Activated CD8-positive, alpha-beta memory T cell treated with anti-CD3 and anti-CD28 coated beads for 36 hours (primary cell): ENCODE results near the gene ANP32B. TPM values are rescaled to one million over a fixed set of nuclear protein-coding genes. Genes with fewer than 3 reads are reported as not detected.

Experiments
- total RNA-seq, 2 experiments: library from RNA; stranded (reverse); gene quantifications; one replicate each; pipeline ENCODE4 v1.2.3, GENCODE V29; 2021

ANP32B gene
- total RNA-seq, 2 experiments from 2014 or later, result 344 to 345 TPM

Other genes starting within 250 kb of the ANP32B start
- gene FOXE1, start 130.1 kb upstream of the ANP32B start, total RNA-seq, result not detected
- 10 to 100 TPM; 13.1 to 14.1 TPM for gene TRMO, start 60.8 kb upstream of the ANP32B start, total RNA-seq
- under 1 TPM; 0.55 to 0.70 TPM for gene HEMGN, start 45.2 kb upstream of the ANP32B start, total RNA-seq
- 10 to 100 TPM; 38.3 to 40.2 TPM for gene NANS, start 73.4 kb downstream of the ANP32B start, total RNA-seq
- gene TRIM14, start 135.9 kb downstream of the ANP32B start, total RNA-seq, result 10 to 100 TPM; 44.6 to 45.1 TPM
- 1 to 10 TPM; 6.0 to 6.5 TPM for gene CORO2A, start 209.3 kb downstream of the ANP32B start, total RNA-seq